B cell (primary cell): ENCODE results near the gene AXIN1. TPM values are rescaled to one million over a fixed set of nuclear protein-coding genes. Genes with fewer than 3 reads are reported as not detected.

ENCODE experiments used
- ATAC-seq: fragments of 200-7000 bp; cut with Tn5 transposase; one replicate; pipeline ENCODE4 v1.10.0; 2021; ENCODE audit warnings: low read depth, mild to moderate bottlenecking, moderate number of reproducible peaks, moderate library complexity
- CTCF ChIA-PET: fragments of 350-600 bp; sonication (Branson Sonifier 250); formaldehyde crosslinking; loops from one replicate; lab custom pipeline; 2021; ENCODE audit warnings: antibody characterized with exemption, inconsistent platforms; lab: Charles Lee
- POLR2A ChIA-PET: fragments of 350-600 bp; sonication (Branson Sonifier 250); formaldehyde crosslinking; loops from one replicate; lab custom pipeline; 2021; ENCODE audit warnings: antibody characterized with exemption; lab: Charles Lee
- DNase-seq: peaks from one replicate; pipeline ENCODE4 v3.0.0; 2013
- H2AFZ ChIP-seq: 2 replicates; pipeline ENCODE4 v1.6.1; 2012; ENCODE audit warnings: mild to moderate bottlenecking, low read depth, low read length; ENCODE audit not compliant: insufficient read depth, poor library complexity, severe bottlenecking
- H3K27ac ChIP-seq, 2 donors: 1 replicate in 1 of 2; 2 replicates in 1 of 2; pipeline ENCODE4 v1.5.1; 2012 to 2013; ENCODE audit warnings: low read length in 2 of 2, mild to moderate bottlenecking in 2 of 2, moderate library complexity in 1 of 2
- H3K27me3 ChIP-seq, 4 experiments: fragments of 200-600 bp in 1 of 4; sonication (generic) in 1 of 4; replicated peaks in 1 of 4; 1 replicate in 2 of 4; 2 replicates in 2 of 4; pipeline versions ENCODE4 v1.6.1 to v1.7.0; 2013 to 2016; ENCODE audit warnings: low read length in 3 of 4, mild to moderate bottlenecking in 2 of 4, mixed read lengths in 1 of 4, moderate library complexity in 1 of 4; ENCODE audit not compliant: insufficient read depth in 4 of 4, control insufficient read depth in 3 of 4; ENCODE audit errors: control extremely low read depth in 1 of 4
- H3K36me3 ChIP-seq, 2 experiments: replicated peaks in 1 of 2; 1 replicate in 1 of 2; 2 replicates in 1 of 2; pipeline versions ENCODE4 v1.6.1 to v1.7.1; 2013; ENCODE audit warnings: low read length in 1 of 2; ENCODE audit not compliant: insufficient read depth in 2 of 2, control insufficient read depth in 1 of 2; ENCODE audit errors: control extremely low read depth in 1 of 2, extremely low read depth in 1 of 2
- H3K4me1 ChIP-seq, 2 donors: fragments of 200-600 bp in 1 of 2; sonication (generic) in 1 of 2; 1 replicate in 1 of 2; 2 replicates in 1 of 2; pipeline versions ENCODE4 v1.5.1 to v1.6.1; 2013 to 2017; ENCODE audit warnings: low read length in 2 of 2; ENCODE audit not compliant: control insufficient read depth in 2 of 2, insufficient read depth in 2 of 2
- H3K4me2 ChIP-seq: replicated peaks from 2 replicates; pipeline ENCODE3; 2012; ENCODE audit warnings: mild to moderate bottlenecking, low read depth, low read length; ENCODE audit not compliant: poor library complexity, severe bottlenecking
- H3K4me3 ChIP-seq, 5 experiments: fragments of 200-600 bp in 1 of 5; sonication (generic) in 1 of 5; 1 replicate in 3 of 5; 2 replicates in 2 of 5; pipeline versions ENCODE4 v1.5.1 to v1.7.0; 2011 to 2016; ENCODE audit warnings: low read length in 4 of 5, mild to moderate bottlenecking in 4 of 5, low read depth in 2 of 5, control low read depth in 1 of 5, moderate library complexity in 1 of 5; ENCODE audit not compliant: insufficient read depth in 1 of 5; ENCODE audit errors: control extremely low read depth in 1 of 5, extremely low read depth in 1 of 5
- H3K79me2 ChIP-seq: fragments of 200-600 bp; sonication (generic); one replicate; pipeline ENCODE4 v1.6.0; 2016; ENCODE audit warnings: low read length; ENCODE audit not compliant: control insufficient read depth, insufficient read depth
- H3K9ac ChIP-seq: fragments of 200-600 bp; sonication (generic); 2 replicates; pipeline ENCODE4 v1.6.1; 2017; ENCODE audit warnings: mild to moderate bottlenecking, low read length, moderate library complexity
- H3K9me3 ChIP-seq, 3 donors: one replicate each; pipeline versions ENCODE4 v1.6.1 to v1.7.1; 2013; ENCODE audit warnings: low read length in 2 of 3; ENCODE audit not compliant: control insufficient read depth in 2 of 3, insufficient read depth in 1 of 3; ENCODE audit errors: control extremely low read depth in 1 of 3
- H4K20me1 ChIP-seq: 2 replicates; pipeline ENCODE4 v1.6.0; 2012; ENCODE audit warnings: mild to moderate bottlenecking, low read length; ENCODE audit not compliant: insufficient read depth, control insufficient read depth, poor library complexity, severe bottlenecking
- H3K27ac Mint-ChIP-seq: one replicate; pipeline ENCODE4 v1.8.0; 2021; ENCODE audit warnings: mixed read lengths
- H3K27me3 Mint-ChIP-seq: one replicate; pipeline ENCODE4 v1.8.0; 2021; ENCODE audit warnings: mixed read lengths
- H3K4me1 Mint-ChIP-seq: one replicate; pipeline ENCODE4 v1.8.0; 2021; ENCODE audit warnings: mixed read lengths
- H3K4me3 Mint-ChIP-seq: one replicate; pipeline ENCODE4 v1.8.0; 2021; ENCODE audit warnings: mixed read lengths
- H3K9me3 Mint-ChIP-seq: one replicate; pipeline ENCODE4 v1.8.0; 2022; ENCODE audit warnings: mixed read lengths; ENCODE audit not compliant: insufficient read depth
- EZH2 ChIP-seq: IDR thresholded peaks from 2 replicates; pipeline ENCODE4 v1.6.1; 2012; ENCODE audit warnings: borderline replicate concordance, low read depth, mild to moderate bottlenecking, moderate library complexity, low read length; ENCODE audit not compliant: insufficient read depth, poor library complexity, severe bottlenecking
- WGBS: methylation state at CpG from one replicate; pipeline ENCODE4 v1.1.5; 2013; ENCODE audit warnings: missing lambda C conversion rate; ENCODE audit not compliant: insufficient coverage; 5-methylcytosine and 5-hydroxymethylcytosine counted together
- intact Hi-C: fragments of 100-400 bp; cut with micrococcal nuclease; formaldehyde crosslinking; loops from one replicate; pipeline ENCODE4 v1.10.0; 2022
- polyA plus RNA-seq: library from polyadenylated mRNA; depleted of rRNA; stranded (reverse); fragments of >200 nt; gene quantifications from 2 replicates; pipeline ENCODE4 v1.2.3, GENCODE V29; 2012
- total RNA-seq, 2 donors: library from RNA; stranded (reverse); fragments of 120-200 nt in 1 of 2; gene quantifications; 1 replicate in 1 of 2; 2 replicates in 1 of 2; pipeline versions ENCODE4 v1.2.3 to v1.2.4, GENCODE V29; 2013 to 2022
- TF ChIP-seq, protein P1 (sequence below): fragments of 200-600 bp; IDR thresholded peaks from one replicate; pipeline ENCODE4 v1.8.0; 2022; ENCODE audit warnings: antibody characterized with exemption, mild to moderate bottlenecking

The AXIN1 gene
- total and polyA plus RNA-seq, 2 donors (not counting 1 experiment from before 2014, with no cell fraction given), result 39.0 to 40.8 TPM

DNA sequence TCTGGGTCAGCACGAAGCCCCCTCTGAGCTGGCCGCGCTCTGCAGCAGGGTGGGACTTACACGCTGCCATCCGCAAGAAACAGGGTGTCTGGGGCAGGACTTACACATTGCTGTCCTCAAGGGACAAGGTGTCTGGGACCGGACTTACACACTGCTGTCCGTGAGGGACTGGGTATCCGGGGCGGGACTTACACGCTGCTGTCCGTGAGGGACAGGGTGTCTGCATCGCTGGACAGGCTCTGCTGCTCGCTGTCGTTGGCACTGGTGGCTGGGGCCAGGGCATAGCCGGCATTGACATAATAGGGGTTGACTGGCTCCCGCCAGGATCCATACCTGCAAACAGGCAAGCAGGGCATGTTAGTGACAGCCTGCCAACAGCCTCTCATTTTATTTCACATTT lies 38.2 kb downstream of the AXIN1 start:
- ChIA-PET POLR2A (no interaction called here), CTCF (no interaction called here)
- H3K4me1 ChIP-seq, result no peaks in the 10 kb centered on the region
- Mint-ChIP-seq H3K27ac (no peak overlapping the region), H3K9me3 (no peaks in the 10 kb centered on the region), H3K27me3 (no peaks in the 10 kb centered on the region), H3K4me1 (peaks cover 3% of the 10 kb centered on the region), H3K4me3 (no peak overlapping the region)
- WGBS, result 97% methylated on average over 16 of the region's 16 CpGs
- DNase-seq (peak; percentile 5), ATAC-seq (no peak)
- H3K4me2 ChIP-seq, result no peak overlapping the region
- H3K79me2 ChIP-seq, result peaks cover 79% of the 10 kb centered on the region
- TF ChIP-seq, protein P1, sequence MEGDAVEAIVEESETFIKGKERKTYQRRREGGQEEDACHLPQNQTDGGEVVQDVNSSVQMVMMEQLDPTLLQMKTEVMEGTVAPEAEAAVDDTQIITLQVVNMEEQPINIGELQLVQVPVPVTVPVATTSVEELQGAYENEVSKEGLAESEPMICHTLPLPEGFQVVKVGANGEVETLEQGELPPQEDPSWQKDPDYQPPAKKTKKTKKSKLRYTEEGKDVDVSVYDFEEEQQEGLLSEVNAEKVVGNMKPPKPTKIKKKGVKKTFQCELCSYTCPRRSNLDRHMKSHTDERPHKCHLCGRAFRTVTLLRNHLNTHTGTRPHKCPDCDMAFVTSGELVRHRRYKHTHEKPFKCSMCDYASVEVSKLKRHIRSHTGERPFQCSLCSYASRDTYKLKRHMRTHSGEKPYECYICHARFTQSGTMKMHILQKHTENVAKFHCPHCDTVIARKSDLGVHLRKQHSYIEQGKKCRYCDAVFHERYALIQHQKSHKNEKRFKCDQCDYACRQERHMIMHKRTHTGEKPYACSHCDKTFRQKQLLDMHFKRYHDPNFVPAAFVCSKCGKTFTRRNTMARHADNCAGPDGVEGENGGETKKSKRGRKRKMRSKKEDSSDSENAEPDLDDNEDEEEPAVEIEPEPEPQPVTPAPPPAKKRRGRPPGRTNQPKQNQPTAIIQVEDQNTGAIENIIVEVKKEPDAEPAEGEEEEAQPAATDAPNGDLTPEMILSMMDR, result no peak
- intact Hi-C loops, result no loop called here
- H3K27me3 ChIP-seq, result no peaks in the 10 kb centered on the region
- H3K36me3 ChIP-seq, result peaks cover 1 to 50% of the 10 kb centered on the region in 2 experiments
- no peak overlapping the region for H2AFZ ChIP-seq
- no peaks in the 10 kb centered on the region for H3K9me3 ChIP-seq
- no peak overlapping the region for H3K9ac ChIP-seq
- no peak overlapping the region for H3K4me3 ChIP-seq
- no peak overlapping the region for H3K27ac ChIP-seq
- peaks cover 74% of the 10 kb centered on the region for H4K20me1 ChIP-seq

DNA sequence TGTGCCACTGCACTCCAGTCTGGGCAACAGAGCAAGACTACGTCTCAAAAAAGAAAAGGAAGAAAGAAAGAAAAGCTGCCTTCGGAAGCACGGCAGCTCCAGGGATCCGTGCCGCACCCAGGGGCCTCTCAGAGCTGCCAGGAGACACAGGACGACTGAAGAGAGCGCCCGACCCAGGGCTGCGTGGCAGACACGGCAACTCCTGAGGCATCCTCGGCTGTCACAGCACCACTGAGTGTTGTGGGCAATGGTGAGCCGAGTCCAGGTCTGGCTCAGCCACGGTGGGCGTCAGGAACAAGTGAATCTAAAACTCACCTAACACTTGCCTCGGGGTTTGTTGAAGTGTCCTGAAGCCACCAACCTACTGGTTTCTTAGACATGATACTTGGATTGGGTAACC lies 40.8 kb downstream of the AXIN1 start:
- Histone ChIP-seq H3K4me1 (no peaks in the 10 kb centered on the region), H3K36me3 (peaks cover 1 to 45% of the 10 kb centered on the region in 2 experiments), H3K27me3 (no peaks in the 10 kb centered on the region), H3K4me3 (no peak overlapping the region), H3K27ac (no peak overlapping the region), H3K9me3 (no peaks in the 10 kb centered on the region), H3K4me2 (no peak overlapping the region), H3K79me2 (peaks cover 61% of the 10 kb centered on the region), H4K20me1 (peaks cover 61% of the 10 kb centered on the region), H3K9ac (no peak overlapping the region), H2AFZ (no peak overlapping the region)
- ChIA-PET POLR2A (no interaction called here), CTCF (no interaction called here)
- 98% methylated on average over 15 of the region's 15 CpGs for WGBS
- ATAC-seq (no peak), DNase-seq (no peak)
- Mint-ChIP-seq H3K9me3 (no peaks in the 10 kb centered on the region), H3K4me3 (no peak overlapping the region), H3K27me3 (no peaks in the 10 kb centered on the region), H3K4me1 (peaks cover 6% of the 10 kb centered on the region), H3K27ac (no peak overlapping the region)
- TF ChIP-seq EZH2, result no peak
- TF ChIP-seq, protein P1, result no peak
- intact Hi-C loops, result no loop called here
